HPDE6-E6E7 (cell line): ENCODE data around the gene HUWE1.

Experiments used
- DNase-seq: peaks from one replicate; pipeline ENCODE4 v3.0.0; 2011; ENCODE audit warnings: missing footprints; ENCODE audit errors: extremely low spot score

The HUWE1 gene

DNA sequence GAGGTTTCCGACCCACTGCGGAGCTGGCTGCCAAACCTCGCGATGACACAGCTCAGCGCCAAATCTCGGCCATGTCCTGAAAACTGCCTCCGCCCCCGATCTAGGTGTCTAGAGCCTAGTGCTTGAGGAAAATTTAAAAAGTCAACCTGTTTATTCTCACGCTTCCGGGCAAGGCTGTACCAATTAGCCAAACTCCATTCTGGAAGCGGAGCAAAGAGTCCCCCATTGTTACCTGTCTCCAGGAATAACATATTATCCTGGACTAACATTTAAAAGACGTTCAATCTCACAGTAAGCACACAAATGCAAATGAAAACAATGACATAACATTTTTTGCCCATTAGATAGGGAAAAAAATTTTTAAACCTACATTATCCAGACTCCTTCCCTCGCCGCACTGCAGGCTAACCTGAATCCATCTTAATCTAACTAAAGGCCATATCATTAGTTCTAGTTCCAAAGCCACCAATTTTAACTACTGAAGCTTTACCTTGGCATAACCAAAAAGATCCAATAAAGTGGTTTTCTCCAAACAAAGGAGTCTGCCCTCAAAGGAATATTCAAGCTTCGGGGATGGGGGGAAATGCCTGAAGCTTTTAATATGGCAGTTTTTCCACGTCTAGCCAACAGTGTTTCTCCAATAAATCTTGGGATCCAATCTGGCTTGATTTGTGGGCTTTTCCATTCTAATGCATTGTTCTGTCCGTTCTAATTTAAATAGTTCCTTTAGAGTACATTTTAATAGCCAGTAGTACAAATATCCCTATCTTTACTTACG is 1.9 kb downstream of the HUWE1 start:
- no peak for DNase-seq

- peak; percentile 63 for DNase-seq
These were observed 2.7 kb downstream of the HUWE1 start for GRCh38 chrX:53683556-53684414.

- no peak for DNase-seq
These were observed 3.5 kb downstream of the HUWE1 start for GRCh38 chrX:53682885-53683555.

DNA sequence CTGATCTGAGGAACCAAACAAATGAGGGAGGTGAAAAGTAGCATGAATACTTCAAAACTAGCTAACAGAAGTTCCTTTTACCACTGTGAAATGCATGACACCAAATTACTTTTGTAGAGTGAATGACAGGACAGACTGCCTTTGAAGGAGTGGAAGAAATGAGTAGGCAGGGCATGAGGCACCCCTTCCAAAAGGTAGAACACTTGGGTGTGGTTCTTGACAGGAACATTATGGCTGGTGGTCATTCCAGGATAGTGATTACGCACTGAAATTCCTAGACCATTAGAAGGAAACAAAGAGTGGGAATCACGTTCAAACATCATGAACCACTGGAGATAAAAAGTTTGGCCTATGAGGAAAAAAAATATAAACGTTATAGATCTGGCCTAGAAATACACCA is 4.9 kb downstream of the HUWE1 start:
- no peak for DNase-seq

GRCh38 chrX:53678667-53679066 is 7.9 kb downstream of the HUWE1 start:
- no peak for DNase-seq

DNA sequence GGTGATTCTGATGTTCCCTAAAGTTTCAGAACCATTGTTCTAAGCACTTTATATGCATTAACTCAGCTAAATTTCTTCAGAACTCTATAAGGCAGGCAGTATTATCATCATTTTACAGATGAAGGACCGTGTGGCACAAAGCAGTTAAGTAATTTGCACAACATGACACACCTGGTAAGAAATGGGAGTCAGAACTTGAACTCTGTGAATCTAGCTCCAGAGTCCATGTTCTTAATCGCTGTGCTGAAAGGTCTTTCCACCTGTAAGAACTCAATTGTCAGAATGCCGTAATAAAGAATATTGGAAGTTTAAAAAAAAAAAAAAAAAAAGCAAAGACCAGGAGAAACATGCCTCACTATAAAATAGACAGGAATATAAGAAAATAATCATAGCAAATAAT is 9.2 kb downstream of the HUWE1 start:
- DNase-seq, result no peak

GRCh38 chrX:53674581-53674980 is 11.9 kb downstream of the HUWE1 start:
- no peak for DNase-seq

GRCh38 chrX:53669258-53669657 is 17.3 kb downstream of the HUWE1 start:
- no peak for DNase-seq

DNA sequence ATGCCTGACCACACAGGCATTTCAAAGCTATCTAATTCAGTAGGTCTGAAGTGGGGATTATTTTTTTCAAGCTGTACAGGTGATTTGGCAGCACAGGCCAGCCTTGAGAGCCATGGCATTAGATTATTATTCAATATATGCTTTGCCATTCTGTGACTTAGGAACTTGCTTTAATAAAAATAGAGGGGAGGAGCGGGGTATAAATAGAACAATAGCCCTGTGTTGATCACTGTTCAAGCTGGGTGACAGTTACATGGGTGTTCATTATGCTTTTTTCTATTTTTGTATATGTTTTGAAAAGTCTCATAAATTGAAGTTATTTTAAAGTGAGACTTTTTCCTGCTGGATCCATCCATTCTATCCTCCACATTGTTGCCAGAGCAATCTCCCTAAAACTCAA is 20.3 kb downstream of the HUWE1 start:
- no peak for DNase-seq

DNA sequence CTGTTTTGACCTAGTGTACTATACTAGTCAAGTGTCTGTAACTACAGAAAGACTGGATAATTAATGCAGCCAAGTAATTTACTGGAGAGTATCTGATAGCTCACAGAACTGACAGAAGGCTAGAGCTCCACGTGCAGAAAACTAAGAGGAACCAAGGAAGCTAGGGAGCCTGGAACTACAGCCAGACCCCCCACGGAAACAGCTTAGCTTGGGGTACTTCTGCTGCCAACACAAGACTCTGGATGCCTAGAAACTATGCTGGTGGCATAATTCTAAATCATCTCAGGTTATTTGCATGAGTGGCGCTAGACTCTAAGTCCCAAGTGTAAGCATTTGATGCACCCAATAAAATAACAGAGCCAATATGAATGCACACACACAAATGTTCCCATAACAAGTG is 26.5 kb downstream of the HUWE1 start:
- DNase-seq, result no peak

DNA sequence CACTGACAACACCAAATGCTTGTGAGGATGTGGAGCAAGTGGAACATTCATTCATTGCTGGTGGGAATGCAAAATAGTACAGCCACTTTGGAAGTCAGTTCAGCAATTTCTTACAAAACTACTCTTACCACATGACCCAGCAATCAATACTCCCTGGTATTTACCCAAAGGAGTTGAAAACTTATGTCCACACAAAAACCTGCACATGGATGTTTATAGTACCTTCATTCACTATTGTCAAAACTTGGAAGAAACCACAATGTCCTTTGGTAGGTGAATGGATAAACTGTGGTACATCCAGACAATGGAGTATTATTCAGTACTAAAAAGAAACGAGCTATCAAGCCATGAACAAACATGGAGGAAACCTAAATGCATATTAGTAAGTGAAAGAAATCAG is 27.5 kb downstream of the HUWE1 start:
- no peak for DNase-seq

- no peak for DNase-seq
These were observed 29.7 kb downstream of the HUWE1 start for GRCh38 chrX:53656845-53657244.

DNA sequence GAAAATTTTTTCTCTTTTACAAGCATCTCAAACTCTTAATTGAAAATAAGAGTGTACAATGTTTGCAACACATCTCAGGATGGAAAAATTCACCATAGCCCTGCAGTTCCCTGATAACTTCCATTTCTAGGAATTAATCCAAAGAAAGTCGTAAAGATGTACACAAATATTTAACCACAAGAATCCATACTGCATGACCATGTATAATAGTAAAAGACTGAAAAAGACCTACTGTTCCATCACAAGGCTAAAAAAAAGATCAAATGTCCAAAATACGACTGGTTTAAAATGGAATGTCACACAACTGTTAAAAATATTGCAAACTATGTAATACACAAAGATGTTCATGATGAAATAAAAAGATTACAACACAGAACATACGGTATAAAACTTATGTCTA is 32.1 kb downstream of the HUWE1 start:
- no peak for DNase-seq

DNA sequence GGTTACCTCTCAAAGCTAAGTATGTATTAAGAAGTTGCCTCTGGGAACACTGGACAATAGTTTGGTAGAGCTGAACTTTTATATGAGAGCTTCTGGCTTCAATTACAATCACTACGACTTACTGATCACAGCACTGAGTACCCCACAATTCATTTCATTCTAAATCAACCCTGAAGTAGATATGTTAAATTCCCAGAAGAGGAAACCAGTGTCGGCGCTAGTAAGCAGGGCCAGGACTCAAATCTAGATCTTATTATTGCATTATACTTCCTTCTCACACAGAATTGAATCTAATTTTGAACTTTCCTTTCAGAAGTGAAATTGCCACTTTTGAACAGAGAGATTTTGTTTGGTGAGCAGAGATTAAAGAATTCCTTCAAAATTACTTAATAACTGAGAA is 41.8 kb downstream of the HUWE1 start:
- no peak for DNase-seq

DNA sequence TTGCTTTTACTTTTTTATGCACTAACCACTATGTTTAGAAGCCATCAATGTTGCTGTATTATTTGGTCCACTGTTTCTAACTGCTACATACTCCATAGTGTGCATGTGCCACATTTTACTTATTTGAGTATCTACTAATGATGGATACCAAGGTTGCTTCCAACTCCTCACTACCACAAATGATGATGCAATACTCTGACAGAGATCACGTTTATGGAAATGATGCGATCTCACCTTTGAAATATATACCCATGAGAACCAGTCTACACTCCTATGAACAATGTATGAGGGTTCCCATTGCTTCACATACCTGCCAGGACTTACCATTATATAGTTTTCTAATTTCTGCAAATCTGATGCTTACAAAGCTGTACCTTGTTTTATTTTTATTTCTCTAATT is 44.2 kb downstream of the HUWE1 start:
- DNase-seq, result no peak

DNA sequence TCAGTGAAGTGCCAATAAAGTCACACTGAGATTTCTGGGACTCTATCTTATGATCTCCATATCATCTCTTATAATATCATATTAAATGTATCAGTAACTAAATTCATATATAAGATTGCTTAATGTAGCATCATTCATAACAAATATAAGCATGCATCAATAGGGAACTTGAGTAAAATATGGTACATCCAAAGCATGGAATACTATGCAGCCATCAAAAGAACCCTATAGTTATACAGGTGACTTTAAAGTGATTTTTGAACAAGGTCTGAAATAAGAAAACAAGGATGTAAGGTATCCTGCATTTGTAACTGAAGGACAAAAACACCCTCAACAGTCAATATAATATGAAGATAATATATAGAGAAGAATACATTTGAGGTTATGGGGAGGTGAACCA is 47.3 kb downstream of the HUWE1 start:
- no peak for DNase-seq

DNA sequence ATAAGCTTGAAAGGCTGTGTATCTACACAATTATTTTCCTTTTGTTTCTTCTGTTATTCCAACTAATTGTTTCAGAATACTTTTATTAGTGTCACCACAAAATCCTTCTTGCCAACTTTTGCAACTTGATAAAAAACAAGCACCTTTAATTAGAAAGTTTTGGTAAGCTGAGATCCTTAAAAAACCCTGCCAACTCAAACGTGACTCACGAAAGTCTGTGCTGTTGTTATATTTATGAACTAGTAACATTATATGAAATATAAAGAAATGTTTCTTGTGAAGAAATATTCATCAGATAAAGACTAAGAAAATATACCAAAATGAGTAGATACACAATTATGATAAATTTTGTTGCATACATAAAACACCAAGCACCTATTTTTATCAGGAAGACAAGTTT is 49.0 kb downstream of the HUWE1 start:
- DNase-seq, result no peak

- DNase-seq, result no peak
These were observed 55.4 kb downstream of the HUWE1 start for GRCh38 chrX:53631156-53631555.

GRCh38 chrX:53630261-53630660 is 56.3 kb downstream of the HUWE1 start:
- DNase-seq, result no peak

DNA sequence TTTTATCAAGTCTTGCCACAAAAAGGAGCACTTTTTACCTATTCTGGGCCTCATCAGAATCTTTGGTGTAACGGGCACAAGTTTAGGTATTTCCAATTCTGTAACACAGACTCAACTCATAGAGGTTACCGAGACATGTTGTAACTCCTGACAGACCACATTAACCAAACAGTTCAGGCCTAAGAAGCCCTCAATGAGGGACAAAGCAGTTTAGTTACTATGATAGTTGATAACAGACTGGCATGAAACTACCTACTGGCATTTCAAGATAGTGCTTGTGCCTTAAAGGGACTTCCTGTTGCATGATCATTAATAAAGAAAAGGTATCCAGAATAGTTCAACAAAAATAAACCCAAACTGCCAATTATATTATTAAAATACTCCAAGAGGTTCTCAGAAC is 64.1 kb downstream of the HUWE1 start:
- no peak for DNase-seq

DNA sequence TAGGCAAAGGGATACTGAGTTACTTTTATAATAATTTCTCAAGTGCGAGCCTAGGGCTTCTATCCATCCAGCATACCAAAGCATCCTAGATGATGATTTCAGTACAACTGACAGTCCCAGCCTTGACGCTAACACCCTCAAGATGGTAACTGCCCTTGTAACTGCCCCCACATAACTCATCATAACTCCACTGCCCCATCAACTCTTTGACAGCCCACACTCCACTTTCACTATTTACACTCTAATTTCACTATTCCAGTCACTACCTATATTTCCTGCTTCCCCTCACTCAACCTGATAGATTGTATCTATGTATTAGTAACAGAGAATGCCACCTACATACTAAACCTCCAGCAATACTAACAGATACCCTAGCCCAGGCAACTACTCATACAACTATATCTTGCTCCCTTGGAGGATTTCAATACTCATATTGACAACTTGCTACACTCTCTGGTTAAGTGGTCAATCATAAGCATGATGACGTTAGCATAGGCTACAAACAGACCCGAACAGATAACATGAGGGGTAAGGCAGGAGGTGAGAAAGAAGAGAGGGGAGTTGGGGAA is 65.0 kb downstream of the HUWE1 start:
- DNase-seq, result no peak

GRCh38 chrX:53616946-53617345 is 69.6 kb downstream of the HUWE1 start:
- DNase-seq, result no peak
